ENCODE measurements around the gene PDE8A.

The PDE8A gene

DNA sequence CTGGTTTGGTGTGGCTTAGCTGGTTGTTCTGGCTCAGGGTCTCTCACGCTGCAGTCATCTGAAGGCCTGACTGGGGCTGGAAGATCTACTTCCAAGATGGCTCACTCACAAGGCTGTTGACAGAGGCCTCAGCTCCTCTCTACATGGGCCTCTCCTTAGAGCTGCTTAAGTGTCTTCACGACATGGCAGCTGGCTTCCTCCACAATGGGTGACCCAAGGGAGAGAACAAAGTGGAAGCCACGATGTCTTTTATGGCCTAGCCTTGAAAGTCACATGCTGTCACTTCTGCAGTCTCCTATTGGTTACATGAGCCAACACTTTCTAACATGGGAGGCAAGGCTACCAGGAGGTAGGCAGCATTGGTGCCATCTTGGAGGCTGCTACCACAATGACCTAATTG lies 13.4 kb upstream of the PDE8A start:
- no peak for TF ChIP-seq CTCF (IDR thresholded peaks at IDR 0.05; ENCODE audit: borderline replicate concordance, control extremely low read depth, extremely low read depth, insufficient read depth, missing control alignments)
- DNase-seq (ENCODE audit: low spot score) = no peak
- in situ Hi-C loops (cut with MboI; ENCODE audit: low sequenced_read_pairs, unreplicated experiment) = loop anchor here (25.0 kb wide), 1 partner anchor 169 kb away; no protein-coding TSS in a partner anchor

- DNase-seq (ENCODE audit: low spot score) = no peak
- in situ Hi-C loops (cut with MboI; ENCODE audit: low sequenced_read_pairs, unreplicated experiment) = loop anchor here (25.0 kb wide), 1 partner anchor 168 kb away; no protein-coding TSS in a partner anchor
- no peak for TF ChIP-seq CTCF (IDR thresholded peaks at IDR 0.05; ENCODE audit: borderline replicate concordance, control extremely low read depth, extremely low read depth, insufficient read depth, missing control alignments)
Measured at GRCh38 chr15:84969257-84969656, 12.4 kb upstream of the PDE8A start.

DNA sequence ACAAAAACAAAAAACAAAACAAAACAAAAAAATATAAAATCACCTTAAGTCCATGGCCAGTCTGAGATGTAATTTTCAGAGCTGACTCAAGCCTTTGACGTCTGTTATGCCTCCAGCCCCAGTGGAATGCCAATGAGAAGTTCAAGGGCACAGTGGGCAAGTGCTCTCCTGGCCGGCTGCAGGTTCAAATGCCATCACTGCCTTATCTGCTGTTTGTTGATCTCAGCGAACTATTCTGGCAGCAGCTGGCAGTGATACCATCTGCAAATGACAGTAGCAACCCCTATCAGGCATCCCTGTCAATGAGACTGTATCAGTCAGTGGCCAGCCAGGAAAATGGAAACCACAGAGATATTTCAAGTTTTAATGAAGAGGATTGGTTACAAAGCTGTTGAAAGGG lies 10.8 kb upstream of the PDE8A start:
- DNase-seq (ENCODE audit: low spot score) = no peak
- no peak for TF ChIP-seq CTCF (IDR thresholded peaks at IDR 0.05; ENCODE audit: borderline replicate concordance, control extremely low read depth, extremely low read depth, insufficient read depth, missing control alignments)
- in situ Hi-C loops (cut with MboI; ENCODE audit: low sequenced_read_pairs, unreplicated experiment) = loop anchor here (25.0 kb wide), 1 partner anchor 166 kb away; no protein-coding TSS in a partner anchor

GRCh38 chr15:84973492-84974460 lies 7.9 kb upstream of the PDE8A start:
- in situ Hi-C loops (cut with MboI; ENCODE audit: low sequenced_read_pairs, unreplicated experiment) = loop anchor here (25.0 kb wide), 1 partner anchor 164 kb away; no protein-coding TSS in a partner anchor
- TF ChIP-seq CTCF (IDR thresholded peaks at IDR 0.05; ENCODE audit: borderline replicate concordance, control extremely low read depth, extremely low read depth, insufficient read depth, missing control alignments) = no peak
- DNase-seq (ENCODE audit: low spot score) = no peak

GRCh38 chr15:84975871-84976351 lies 5.7 kb upstream of the PDE8A start:
- DNase-seq (ENCODE audit: low spot score) = no peak
- no peak for TF ChIP-seq CTCF (IDR thresholded peaks at IDR 0.05; ENCODE audit: borderline replicate concordance, control extremely low read depth, extremely low read depth, insufficient read depth, missing control alignments)
- in situ Hi-C loops (cut with MboI; ENCODE audit: low sequenced_read_pairs, unreplicated experiment) = no loop called here

DNA sequence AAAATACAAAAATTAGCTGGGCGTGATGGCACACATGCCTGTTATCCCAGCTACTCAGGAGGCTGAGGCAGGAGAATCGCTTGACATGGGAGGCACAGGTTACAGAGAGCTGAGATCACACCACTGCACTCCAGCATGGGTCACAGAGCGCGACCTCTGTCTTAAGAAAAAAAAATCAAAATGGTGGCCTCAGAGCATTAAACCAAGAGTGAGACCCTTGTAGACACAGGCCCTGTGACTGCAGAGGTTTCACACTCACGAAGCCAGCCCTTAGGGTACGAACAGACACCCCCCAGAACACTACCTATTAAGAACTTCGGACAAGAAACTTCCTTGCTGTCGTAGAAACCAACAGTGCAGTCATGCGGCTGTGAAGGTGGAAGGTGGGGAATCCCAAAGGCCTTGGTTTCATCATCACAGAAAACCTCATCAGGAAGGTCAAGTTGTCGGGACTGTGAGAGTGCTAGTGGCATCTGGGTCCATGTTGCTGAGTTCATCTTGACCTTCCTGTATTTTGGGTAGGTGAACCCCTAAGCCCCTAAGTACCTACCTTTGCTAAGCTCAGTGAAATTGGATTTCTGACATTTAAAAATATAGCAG lies 4.8 kb upstream of the PDE8A start:
- in situ Hi-C loops (cut with MboI; ENCODE audit: low sequenced_read_pairs, unreplicated experiment) = no loop called here
- TF ChIP-seq CTCF (IDR thresholded peaks at IDR 0.05; ENCODE audit: borderline replicate concordance, control extremely low read depth, extremely low read depth, insufficient read depth, missing control alignments) = no peak

More for the DNA sequence above, 4.8 kb upstream of the PDE8A start:
- DNase-seq (ENCODE audit: low spot score) = peak; percentile 60

Measured in GM13976 (cell line).